Nephron progenitor cell (in vitro differentiated cells): Measurements from ENCODE around the gene IRX2.

Experiments used
- DNase-seq: peaks from one replicate; pipeline ENCODE4 v3.0.0; 2021
- H3K27ac Mint-ChIP-seq: 2 replicates; pipeline ENCODE4 v1.8.0; 2021; ENCODE audit warnings: mild to moderate bottlenecking, moderate library complexity, mixed read lengths
- H3K27me3 Mint-ChIP-seq: 2 replicates; pipeline ENCODE4 v1.8.0; 2021; ENCODE audit warnings: mild to moderate bottlenecking, low read depth, mixed read lengths; ENCODE audit not compliant: poor library complexity
- H3K36me3 Mint-ChIP-seq: 2 replicates; pipeline ENCODE4 v1.8.0; 2021; ENCODE audit warnings: low read depth, mixed read lengths
- H3K4me1 Mint-ChIP-seq: 2 replicates; pipeline ENCODE4 v1.8.0; 2021; ENCODE audit warnings: mixed read lengths
- H3K4me3 Mint-ChIP-seq: 2 replicates; pipeline ENCODE4 v1.8.0; 2021; ENCODE audit warnings: mild to moderate bottlenecking, moderate library complexity, mixed read lengths
- H3K9me3 Mint-ChIP-seq: 2 replicates; pipeline ENCODE4 v1.8.0; 2021; ENCODE audit warnings: mild to moderate bottlenecking, moderate library complexity, mixed read lengths
- TF ChIP-seq, protein P1 (sequence below): fragments of 200-600 bp; sonication (generic); IDR thresholded peaks from 2 replicates; pipeline ENCODE4 v1.5.0; 2021; ENCODE audit warnings: antibody characterized with exemption

The IRX2 gene

DNA sequence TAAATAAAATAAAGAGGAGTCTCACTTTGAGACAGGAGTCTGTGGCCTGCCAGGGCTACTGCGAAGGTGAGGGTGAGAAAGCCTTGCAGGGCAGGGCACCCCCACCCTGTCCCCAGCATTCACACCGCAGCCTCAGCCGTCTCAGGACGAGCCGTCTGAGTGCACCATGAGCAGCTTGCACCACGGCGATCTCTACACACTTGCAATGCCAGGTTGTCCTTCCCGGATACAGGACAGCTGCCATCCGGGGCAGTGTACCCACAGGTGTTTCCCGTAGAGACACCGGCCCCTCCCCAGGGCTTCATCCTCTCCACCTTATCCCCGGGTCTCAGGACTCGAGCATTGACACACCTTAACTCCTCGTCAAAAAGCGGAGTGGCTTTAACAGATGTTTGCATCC, 43.3 kb downstream of the IRX2 start:
- Mint-ChIP-seq H3K4me1 (no peaks in the 10 kb centered on the region), H3K27me3 (peaks cover 23% of the 10 kb centered on the region), H3K27ac (no peak overlapping the region), H3K36me3 (no peaks in the 10 kb centered on the region), H3K4me3 (no peak overlapping the region), H3K9me3 (no peaks in the 10 kb centered on the region)
- DNase-seq, result no peak
- TF ChIP-seq, protein P1, sequence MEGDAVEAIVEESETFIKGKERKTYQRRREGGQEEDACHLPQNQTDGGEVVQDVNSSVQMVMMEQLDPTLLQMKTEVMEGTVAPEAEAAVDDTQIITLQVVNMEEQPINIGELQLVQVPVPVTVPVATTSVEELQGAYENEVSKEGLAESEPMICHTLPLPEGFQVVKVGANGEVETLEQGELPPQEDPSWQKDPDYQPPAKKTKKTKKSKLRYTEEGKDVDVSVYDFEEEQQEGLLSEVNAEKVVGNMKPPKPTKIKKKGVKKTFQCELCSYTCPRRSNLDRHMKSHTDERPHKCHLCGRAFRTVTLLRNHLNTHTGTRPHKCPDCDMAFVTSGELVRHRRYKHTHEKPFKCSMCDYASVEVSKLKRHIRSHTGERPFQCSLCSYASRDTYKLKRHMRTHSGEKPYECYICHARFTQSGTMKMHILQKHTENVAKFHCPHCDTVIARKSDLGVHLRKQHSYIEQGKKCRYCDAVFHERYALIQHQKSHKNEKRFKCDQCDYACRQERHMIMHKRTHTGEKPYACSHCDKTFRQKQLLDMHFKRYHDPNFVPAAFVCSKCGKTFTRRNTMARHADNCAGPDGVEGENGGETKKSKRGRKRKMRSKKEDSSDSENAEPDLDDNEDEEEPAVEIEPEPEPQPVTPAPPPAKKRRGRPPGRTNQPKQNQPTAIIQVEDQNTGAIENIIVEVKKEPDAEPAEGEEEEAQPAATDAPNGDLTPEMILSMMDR, result no peak

DNA sequence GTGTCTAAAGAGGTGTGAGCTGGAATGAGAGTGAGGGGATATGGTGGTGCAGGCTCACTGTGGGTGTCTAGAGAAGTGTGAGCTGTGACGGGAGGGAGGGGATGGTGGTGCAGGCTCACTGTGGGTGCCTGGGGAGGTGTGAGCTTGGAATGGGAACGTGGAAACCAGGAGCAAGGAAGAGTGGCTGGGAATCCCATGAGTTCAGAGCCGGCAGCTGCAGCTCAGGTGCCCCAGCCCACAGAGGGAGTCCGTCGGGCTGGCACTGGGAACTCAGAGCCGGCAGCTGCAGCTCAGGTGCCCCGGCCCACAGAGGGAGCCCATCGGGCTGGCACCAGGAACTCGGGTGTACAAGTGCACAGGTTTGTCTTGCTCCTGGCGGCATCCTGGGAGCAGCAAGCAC, 45.6 kb downstream of the IRX2 start:
- Mint-ChIP-seq H3K9me3 (no peaks in the 10 kb centered on the region), H3K27ac (no peak overlapping the region), H3K4me3 (no peak overlapping the region), H3K4me1 (peaks cover 19% of the 10 kb centered on the region), H3K27me3 (peaks cover 9% of the 10 kb centered on the region), H3K36me3 (no peaks in the 10 kb centered on the region)
- DNase-seq, result no peak
- TF ChIP-seq, protein P1, result no peak

DNA sequence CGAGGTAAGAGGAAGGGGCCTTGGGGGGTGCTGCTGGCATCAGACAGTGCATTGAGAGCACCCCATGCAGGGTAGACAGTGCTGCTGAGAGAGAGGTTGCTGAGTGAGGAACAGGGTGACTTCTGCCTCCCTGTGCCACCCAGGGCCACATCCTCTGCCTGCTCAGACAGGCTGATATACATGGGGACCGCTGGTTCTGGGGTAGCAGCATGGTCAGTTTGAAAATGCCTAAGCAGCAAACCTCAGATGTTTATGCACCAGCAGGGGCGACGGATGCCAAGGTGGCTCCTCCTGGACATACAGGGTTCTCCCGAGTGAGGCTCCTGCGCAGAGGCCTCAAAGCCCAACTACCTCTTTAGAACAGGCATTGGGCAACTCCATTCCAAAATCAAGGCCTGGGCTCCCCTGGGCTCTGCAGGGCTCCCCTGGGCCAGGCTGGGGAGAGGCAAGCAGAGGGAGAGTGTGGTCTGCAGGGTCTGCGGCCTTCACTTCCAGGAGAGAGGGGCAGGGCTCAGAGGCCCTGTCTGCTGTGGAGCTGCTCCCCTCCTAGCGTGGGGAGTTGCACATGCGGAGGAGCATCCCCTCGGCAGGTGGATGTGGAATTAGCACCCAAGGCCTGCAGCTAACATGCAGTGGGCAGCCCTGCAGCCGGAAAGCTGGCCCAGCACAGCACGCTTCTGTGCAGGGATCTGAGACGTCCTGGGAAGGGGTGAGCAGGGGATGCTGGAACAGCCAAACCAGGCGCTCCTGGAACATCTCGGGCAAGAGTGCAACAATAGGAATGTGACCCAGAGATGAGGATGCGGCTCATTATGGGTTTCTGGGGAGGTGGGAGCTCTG, 46.5 kb downstream of the IRX2 start:
- Mint-ChIP-seq H3K4me3 (no peak overlapping the region), H3K9me3 (no peaks in the 10 kb centered on the region), H3K27ac (no peak overlapping the region), H3K27me3 (peaks cover 9% of the 10 kb centered on the region), H3K4me1 (peaks cover 26% of the 10 kb centered on the region), H3K36me3 (no peaks in the 10 kb centered on the region)
- TF ChIP-seq, protein P1, result no peak
- no peak for DNase-seq

DNA sequence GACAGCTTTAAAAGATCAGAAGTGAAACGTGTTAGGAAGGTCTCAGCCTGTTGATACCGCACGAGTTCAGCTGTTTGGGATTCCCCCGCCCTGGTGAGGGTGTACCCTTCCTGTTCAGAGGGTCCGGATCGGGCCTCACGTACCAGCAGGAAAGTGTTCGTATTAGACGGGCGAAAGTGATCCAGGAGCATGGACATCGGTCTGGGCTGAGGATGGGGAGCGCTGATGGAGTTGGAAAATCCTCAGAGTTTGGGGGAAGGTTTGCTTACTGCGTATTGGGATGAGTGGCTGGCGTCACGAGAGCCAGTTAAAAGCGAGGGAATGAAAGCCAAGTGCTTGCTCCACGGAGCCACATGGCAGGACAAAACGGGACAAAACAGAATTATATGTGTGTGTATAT, 47.4 kb downstream of the IRX2 start:
- TF ChIP-seq, protein P1, result no peak
- no peak overlapping the region for H3K27ac Mint-ChIP-seq
- H3K4me3 Mint-ChIP-seq, result no peak overlapping the region
- peaks cover 9% of the 10 kb centered on the region for H3K27me3 Mint-ChIP-seq
- no peaks in the 10 kb centered on the region for H3K36me3 Mint-ChIP-seq
- DNase-seq, result no peak
- H3K9me3 Mint-ChIP-seq, result no peaks in the 10 kb centered on the region
- H3K4me1 Mint-ChIP-seq, result peaks cover 27% of the 10 kb centered on the region

DNA sequence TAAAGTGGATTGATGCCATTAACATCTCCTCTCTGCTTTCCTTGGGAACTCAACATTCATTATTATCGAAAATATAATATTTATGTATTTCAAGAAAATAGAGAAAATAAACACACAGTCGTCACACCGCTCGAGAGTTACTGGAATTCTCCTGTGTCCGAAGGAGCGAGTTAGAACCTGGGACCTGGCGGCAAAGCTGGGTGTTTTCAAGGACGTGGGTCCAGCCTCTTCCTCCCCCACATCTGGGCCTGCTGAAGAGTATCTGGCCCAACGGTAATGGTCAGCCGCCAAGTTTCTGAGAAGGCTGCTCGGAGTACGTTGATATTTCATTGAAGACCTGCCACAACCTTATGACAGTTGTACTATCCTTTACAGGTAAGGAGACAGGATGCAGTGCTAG, 47.9 kb downstream of the IRX2 start:
- H3K4me1 Mint-ChIP-seq, result peaks cover 32% of the 10 kb centered on the region
- peaks cover 9% of the 10 kb centered on the region for H3K27me3 Mint-ChIP-seq
- TF ChIP-seq, protein P1, result no peak
- H3K4me3 Mint-ChIP-seq, result no peak overlapping the region
- no peaks in the 10 kb centered on the region for H3K9me3 Mint-ChIP-seq
- no peak for DNase-seq
- no peak overlapping the region for H3K27ac Mint-ChIP-seq
- H3K36me3 Mint-ChIP-seq, result no peaks in the 10 kb centered on the region

DNA sequence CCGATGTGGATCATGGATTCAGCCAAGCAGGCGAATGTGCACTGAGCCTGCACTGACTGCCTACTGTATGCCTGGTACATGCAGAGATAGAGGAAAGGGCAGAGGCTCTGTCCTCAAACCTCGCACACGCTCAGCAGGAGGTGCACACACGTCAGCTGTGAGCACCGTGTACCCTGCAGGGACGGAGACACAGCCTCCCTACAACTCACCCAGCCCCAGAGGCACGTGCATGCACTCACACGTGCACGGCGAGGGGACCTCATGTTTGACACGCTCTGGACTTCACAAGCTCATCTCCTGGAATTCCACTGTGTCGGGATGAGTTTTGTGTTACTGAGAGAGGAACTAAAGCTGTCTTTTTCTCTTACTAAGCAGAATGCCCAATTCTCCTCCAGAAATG, 48.4 kb downstream of the IRX2 start:
- Mint-ChIP-seq H3K27ac (no peak overlapping the region), H3K27me3 (peaks cover 9% of the 10 kb centered on the region)

More for the DNA sequence above, 48.4 kb downstream of the IRX2 start:
- Mint-ChIP-seq H3K4me1 (peaks cover 37% of the 10 kb centered on the region), H3K36me3 (no peaks in the 10 kb centered on the region), H3K4me3 (no peak overlapping the region), H3K9me3 (no peaks in the 10 kb centered on the region)
- no peak for DNase-seq
- TF ChIP-seq, protein P1, result no peak
